Vagina (tissue), 2 donors: Measurements from ENCODE around the gene ANXA6.

Experiments used
- CTCF ChIP-seq, 3 experiments: fragments of 450-650 bp in 2 of 3; fragments of 200-600 bp in 1 of 3; sonication (generic) in 1 of 3; IDR thresholded peaks; one replicate each; pipeline ENCODE4 v1.5.1; 2017 to 2019; ENCODE audit warnings: antibody characterized with exemption in 3 of 3, mild to moderate bottlenecking in 2 of 3, moderate library complexity in 2 of 3
- POLR2A ChIP-seq, 2 donors: fragments of 450-650 bp; IDR thresholded peaks; one replicate each; pipeline ENCODE4 v1.6.1; 2017; ENCODE audit warnings: antibody characterized with exemption in 2 of 2, mild to moderate bottlenecking in 2 of 2, moderate library complexity in 2 of 2
- POLR2AphosphoS5 ChIP-seq, 2 donors: sonication (generic); formaldehyde crosslinking; IDR thresholded peaks; one replicate each; pipeline ENCODE4 v1.9.0; 2017; ENCODE audit warnings: antibody characterized with exemption in 2 of 2, mild to moderate bottlenecking in 2 of 2, low read depth in 1 of 2; ENCODE audit not compliant: insufficient read depth in 1 of 2

- TF ChIP-seq POLR2A (IDR thresholded peaks at IDR 0.05) (no peak), CTCF (IDR thresholded peaks at IDR 0.05) (no peak), POLR2AphosphoS5 (IDR thresholded peaks at IDR 0.05; ENCODE audit: insufficient read depth in 1 of 2, low read depth in 1 of 2) (no peak)
These were observed 16.7 kb downstream of the ANXA6 start for GRCh38 chr5:151140686-151141459.
